ENCODE data around the gene CMIP.

The CMIP gene

DNA sequence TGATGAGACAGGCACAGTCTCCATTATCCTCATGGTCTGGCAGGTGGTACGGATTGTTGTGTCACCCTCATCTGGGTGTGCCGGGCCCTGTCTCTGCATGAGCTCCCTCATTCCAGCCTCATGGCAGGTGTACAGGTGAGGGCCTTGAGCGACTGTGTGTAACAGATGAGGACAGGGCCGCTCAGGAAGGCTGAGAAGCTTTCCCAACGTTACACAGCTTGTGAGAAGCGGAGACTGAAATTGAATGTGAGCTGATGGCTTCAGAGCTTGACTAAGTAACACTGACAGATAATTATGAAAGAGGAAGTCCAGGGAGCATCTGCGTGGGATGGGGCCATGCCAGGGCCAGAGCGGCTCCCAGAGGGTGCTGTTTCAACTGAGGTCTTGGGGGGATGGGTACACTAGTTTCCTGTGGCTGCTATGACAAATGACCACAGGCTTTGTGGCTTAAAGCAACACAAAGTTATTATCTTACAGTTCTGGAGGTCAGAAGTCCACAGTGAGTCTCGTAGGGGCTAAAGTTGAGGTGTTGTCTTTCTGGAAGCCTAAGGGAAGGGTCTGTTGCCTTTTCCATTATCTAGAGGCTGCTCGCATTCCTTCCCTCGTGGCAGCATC, 36.7 kb downstream of the CMIP start:
- no peak for DNase-seq (ENCODE audit: low read depth)
- TF ChIP-seq, protein P1, sequence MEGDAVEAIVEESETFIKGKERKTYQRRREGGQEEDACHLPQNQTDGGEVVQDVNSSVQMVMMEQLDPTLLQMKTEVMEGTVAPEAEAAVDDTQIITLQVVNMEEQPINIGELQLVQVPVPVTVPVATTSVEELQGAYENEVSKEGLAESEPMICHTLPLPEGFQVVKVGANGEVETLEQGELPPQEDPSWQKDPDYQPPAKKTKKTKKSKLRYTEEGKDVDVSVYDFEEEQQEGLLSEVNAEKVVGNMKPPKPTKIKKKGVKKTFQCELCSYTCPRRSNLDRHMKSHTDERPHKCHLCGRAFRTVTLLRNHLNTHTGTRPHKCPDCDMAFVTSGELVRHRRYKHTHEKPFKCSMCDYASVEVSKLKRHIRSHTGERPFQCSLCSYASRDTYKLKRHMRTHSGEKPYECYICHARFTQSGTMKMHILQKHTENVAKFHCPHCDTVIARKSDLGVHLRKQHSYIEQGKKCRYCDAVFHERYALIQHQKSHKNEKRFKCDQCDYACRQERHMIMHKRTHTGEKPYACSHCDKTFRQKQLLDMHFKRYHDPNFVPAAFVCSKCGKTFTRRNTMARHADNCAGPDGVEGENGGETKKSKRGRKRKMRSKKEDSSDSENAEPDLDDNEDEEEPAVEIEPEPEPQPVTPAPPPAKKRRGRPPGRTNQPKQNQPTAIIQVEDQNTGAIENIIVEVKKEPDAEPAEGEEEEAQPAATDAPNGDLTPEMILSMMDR (IDR thresholded peaks at IDR 0.05; ENCODE audit: insufficient read depth, low read depth, low read length, missing control alignments): no peak
- H3K4me3 ChIP-seq (ENCODE audit: low read length): no peak overlapping the region

GRCh38 chr16:81482329-81483063, 37.9 kb downstream of the CMIP start:
- no peak for DNase-seq (ENCODE audit: low read depth)
- TF ChIP-seq, protein P1 (IDR thresholded peaks at IDR 0.05; ENCODE audit: insufficient read depth, low read depth, low read length, missing control alignments): no peak
- no peak overlapping the region for H3K4me3 ChIP-seq (ENCODE audit: low read length)

DNA sequence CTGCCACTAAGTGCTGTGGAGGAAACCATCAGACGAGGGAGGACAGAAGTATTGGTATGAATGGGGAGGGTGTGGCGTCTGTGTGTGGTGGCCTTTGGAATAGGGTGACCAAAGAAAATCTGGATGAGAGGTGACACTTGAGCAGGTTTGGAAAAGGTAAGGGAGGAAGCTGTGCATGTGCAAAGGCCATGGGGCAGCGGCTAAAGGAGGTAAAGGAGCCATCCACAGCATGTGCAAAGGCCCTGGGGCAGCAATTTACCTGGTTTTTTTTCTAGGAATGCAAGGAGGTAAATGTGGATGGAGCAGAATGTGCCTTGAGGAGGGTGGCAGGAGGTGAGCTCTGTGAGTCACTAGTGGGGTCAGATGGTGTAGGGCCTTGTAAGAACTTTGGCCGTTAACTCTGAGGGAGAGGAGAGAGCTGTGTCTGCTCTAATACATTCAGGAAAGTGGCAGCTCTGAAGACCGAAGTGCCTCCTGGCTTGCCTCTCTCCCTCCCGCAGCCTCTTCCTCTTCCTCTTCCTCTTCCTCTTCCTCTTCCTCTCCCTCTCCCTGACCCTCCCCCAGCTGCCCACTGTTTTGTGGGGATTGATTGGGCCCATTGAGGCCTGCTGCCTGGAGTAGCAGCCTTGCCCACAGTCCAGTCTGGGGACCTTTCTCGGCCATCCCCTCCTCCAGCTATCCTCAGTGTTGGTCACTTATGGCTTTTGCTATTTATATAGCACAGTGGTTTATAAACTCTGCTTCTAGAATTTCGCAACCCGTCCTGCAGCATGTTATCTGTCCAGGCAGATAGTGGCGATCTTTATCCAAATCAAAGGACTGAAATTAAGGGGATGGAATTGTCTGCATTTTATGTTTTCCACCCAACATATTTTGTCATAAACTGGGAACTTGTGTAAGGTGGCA, 38.7 kb downstream of the CMIP start:
- TF ChIP-seq, protein P1 (IDR thresholded peaks at IDR 0.05; ENCODE audit: insufficient read depth, low read depth, low read length, missing control alignments): no peak
- H3K4me3 ChIP-seq (ENCODE audit: low read length): no peak overlapping the region
- DNase-seq (ENCODE audit: low read depth): no peak

DNA sequence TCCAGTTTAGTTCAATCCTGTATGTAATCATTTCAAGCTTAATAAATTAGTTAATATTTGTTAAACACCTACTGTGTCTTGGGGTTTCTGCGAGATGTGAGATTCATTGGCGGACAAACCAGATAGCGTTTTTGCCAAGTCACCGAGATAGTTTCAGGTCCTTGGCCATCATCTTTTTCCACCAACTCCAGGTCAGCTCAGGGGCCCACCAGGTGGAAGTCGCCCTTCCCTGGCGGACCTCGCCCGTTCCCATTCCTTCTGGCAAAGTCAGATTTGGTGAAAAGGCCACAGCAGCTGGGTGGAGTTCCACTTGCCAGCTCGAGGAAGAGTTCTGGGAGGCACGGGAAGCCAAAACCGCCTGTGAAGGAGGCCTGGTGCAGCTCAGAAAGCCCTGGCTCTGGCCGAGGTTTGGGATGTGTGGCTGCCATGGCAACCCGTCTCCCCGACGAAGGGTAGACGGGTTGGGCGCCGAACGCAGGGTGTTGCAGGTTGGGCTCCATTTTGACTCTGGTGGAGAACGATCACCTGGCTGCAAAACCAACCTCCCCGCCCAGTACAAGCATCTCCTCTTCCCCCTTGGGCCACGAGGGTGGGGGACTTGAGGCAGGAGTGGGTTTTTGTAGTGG, 39.5 kb downstream of the CMIP start:
- no peak overlapping the region for H3K4me3 ChIP-seq (ENCODE audit: low read length)
- TF ChIP-seq, protein P1 (IDR thresholded peaks at IDR 0.05; ENCODE audit: insufficient read depth, low read depth, low read length, missing control alignments): no peak
- no peak for DNase-seq (ENCODE audit: low read depth)

- DNase-seq (ENCODE audit: low read depth): no peak
- H3K4me3 ChIP-seq (ENCODE audit: low read length): no peak overlapping the region
- TF ChIP-seq, protein P1 (IDR thresholded peaks at IDR 0.05; ENCODE audit: insufficient read depth, low read depth, low read length, missing control alignments): no peak
These were observed 40.5 kb downstream of the CMIP start for GRCh38 chr16:81484908-81485624.
